ENCODE measurements around the gene HMCN2. TPM values are rescaled to one million over a fixed set of nuclear protein-coding genes. Genes with fewer than 3 reads are reported as not detected.

HMCN2 gene
- total and polyA plus RNA-seq, 4 donors, result 0.24 to 1.8 (median 0.29) TPM

DNA sequence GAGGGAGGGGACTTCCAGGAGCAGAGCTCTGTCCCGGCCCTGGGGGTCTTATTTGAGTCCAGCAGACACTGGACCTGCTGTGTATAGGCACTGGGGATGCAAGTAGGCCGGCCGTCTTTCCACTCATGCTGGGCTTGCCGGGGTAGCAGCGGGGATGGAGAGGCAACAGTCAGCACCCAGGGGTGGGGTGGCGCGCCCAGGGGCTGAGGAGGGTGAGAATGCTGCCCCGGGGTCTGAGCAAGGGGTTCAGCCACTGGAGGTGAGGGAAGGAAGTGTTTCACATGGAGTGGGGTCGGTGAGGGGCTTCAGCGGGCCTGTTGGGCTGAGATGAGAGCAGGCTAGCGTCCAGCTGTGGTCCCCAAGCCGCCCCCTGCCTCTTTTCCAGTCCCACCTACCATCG is 88.8 kb downstream of the HMCN2 start:
- no peaks in the 10 kb centered on the region for H3K9me3 ChIP-seq (ENCODE audit: control insufficient read depth in 4 of 4, low read length in 3 of 4)
- H3K27ac ChIP-seq (ENCODE audit: low read depth in 1 of 2, low read length in 2 of 2), result no peak overlapping the region
- H3K27me3 ChIP-seq (ENCODE audit: control insufficient read depth in 4 of 4, insufficient read depth in 4 of 4, low read length in 3 of 4), result no peaks in the 10 kb centered on the region
- WGBS, result 84% methylated on average over 13 of the region's 13 CpGs
- no peak overlapping the region for H3K9ac ChIP-seq (ENCODE audit: low read depth in 1 of 2, low read length in 2 of 2)
- no peak overlapping the region for H3K4me3 ChIP-seq (ENCODE audit: low read depth in 1 of 3, low read length in 3 of 3)
- DNase-seq (ENCODE audit: low spot score), result no peak
- TF ChIP-seq, protein P1, sequence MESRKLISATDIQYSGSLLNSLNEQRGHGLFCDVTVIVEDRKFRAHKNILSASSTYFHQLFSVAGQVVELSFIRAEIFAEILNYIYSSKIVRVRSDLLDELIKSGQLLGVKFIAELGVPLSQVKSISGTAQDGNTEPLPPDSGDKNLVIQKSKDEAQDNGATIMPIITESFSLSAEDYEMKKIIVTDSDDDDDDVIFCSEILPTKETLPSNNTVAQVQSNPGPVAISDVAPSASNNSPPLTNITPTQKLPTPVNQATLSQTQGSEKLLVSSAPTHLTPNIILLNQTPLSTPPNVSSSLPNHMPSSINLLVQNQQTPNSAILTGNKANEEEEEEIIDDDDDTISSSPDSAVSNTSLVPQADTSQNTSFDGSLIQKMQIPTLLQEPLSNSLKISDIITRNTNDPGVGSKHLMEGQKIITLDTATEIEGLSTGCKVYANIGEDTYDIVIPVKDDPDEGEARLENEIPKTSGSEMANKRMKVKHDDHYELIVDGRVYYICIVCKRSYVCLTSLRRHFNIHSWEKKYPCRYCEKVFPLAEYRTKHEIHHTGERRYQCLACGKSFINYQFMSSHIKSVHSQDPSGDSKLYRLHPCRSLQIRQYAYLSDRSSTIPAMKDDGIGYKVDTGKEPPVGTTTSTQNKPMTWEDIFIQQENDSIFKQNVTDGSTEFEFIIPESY (IDR thresholded peaks at IDR 0.05), result no peak
- H3K36me3 ChIP-seq (ENCODE audit: control insufficient read depth in 4 of 4, insufficient read depth in 3 of 4, low read depth in 1 of 4, low read length in 3 of 4), result no peaks in the 10 kb centered on the region
- no peaks in the 10 kb centered on the region for H3K4me1 ChIP-seq (ENCODE audit: control insufficient read depth in 4 of 4, insufficient read depth in 4 of 4, low read length in 3 of 4)

DNA sequence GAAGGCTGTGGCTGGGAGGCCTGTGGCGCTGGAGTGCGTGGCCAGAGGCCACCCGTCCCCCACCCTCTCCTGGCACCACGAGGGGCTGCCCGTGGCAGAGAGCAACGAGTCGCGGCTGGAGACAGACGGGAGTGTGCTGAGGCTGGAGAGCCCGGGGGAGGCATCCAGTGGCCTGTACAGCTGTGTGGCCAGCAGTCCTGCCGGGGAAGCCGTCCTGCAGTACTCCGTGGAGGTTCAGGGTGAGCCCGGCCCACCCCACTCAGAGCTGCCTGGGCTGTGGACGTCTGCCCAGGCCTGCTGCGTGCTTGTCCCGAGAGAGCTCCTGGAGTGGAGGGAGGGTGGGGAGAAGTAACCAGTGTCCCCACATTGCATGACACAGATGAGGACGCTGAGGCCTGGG is 89.2 kb downstream of the HMCN2 start:
- DNase-seq (ENCODE audit: low spot score), result no peak
- Histone ChIP-seq H3K9me3 (ENCODE audit: control insufficient read depth in 4 of 4, low read length in 3 of 4) (no peaks in the 10 kb centered on the region), H3K27ac (ENCODE audit: low read depth in 1 of 2, low read length in 2 of 2) (no peak overlapping the region), H3K9ac (ENCODE audit: low read depth in 1 of 2, low read length in 2 of 2) (no peak overlapping the region), H3K27me3 (ENCODE audit: control insufficient read depth in 4 of 4, insufficient read depth in 4 of 4, low read length in 3 of 4) (no peaks in the 10 kb centered on the region), H3K4me3 (ENCODE audit: low read depth in 1 of 3, low read length in 3 of 3) (no peak overlapping the region), H3K4me1 (ENCODE audit: control insufficient read depth in 4 of 4, insufficient read depth in 4 of 4, low read length in 3 of 4) (no peaks in the 10 kb centered on the region), H3K36me3 (ENCODE audit: control insufficient read depth in 4 of 4, insufficient read depth in 3 of 4, low read depth in 1 of 4, low read length in 3 of 4) (no peaks in the 10 kb centered on the region)
- WGBS, result 86% methylated on average over 18 of the region's 18 CpGs
- no peak for TF ChIP-seq RAD21 (IDR thresholded peaks at IDR 0.05)
- TF ChIP-seq FOXA2 (IDR thresholded peaks at IDR 0.05), result no peak
- TF ChIP-seq HNF4A (conservative IDR thresholded peaks at IDR 0.05), result no peak
- no peak for TF ChIP-seq EGR1 (IDR thresholded peaks at IDR 0.05; ENCODE audit: low read depth in 2 of 2)
- TF ChIP-seq SP1 (IDR thresholded peaks at IDR 0.05), result no peak
- TF ChIP-seq FOXA1 (IDR thresholded peaks at IDR 0.05), result no peak

GRCh38 chr9:130356033-130356432 is 90.5 kb downstream of the HMCN2 start:
- no peak for TF ChIP-seq GABPA (IDR thresholded peaks at IDR 0.05 in 1 of 2, conservative IDR thresholded peaks at IDR 0.05 in 1 of 2)
- TF ChIP-seq HNF4G (IDR thresholded peaks at IDR 0.05), result no peak
- Histone ChIP-seq H3K4me1 (ENCODE audit: control insufficient read depth in 4 of 4, insufficient read depth in 4 of 4, low read length in 3 of 4) (no peaks in the 10 kb centered on the region), H3K36me3 (ENCODE audit: control insufficient read depth in 4 of 4, insufficient read depth in 3 of 4, low read depth in 1 of 4, low read length in 3 of 4) (no peaks in the 10 kb centered on the region), H3K9ac (ENCODE audit: low read depth in 1 of 2, low read length in 2 of 2) (no peak overlapping the region), H3K27me3 (ENCODE audit: control insufficient read depth in 4 of 4, insufficient read depth in 4 of 4, low read length in 3 of 4) (no peaks in the 10 kb centered on the region), H3K27ac (ENCODE audit: low read depth in 1 of 2, low read length in 2 of 2) (no peak overlapping the region), H3K4me3 (ENCODE audit: low read depth in 1 of 3, low read length in 3 of 3) (no peak overlapping the region), H3K9me3 (ENCODE audit: control insufficient read depth in 4 of 4, low read length in 3 of 4) (no peaks in the 10 kb centered on the region)
- 93% methylated on average over 13 of the region's 13 CpGs for WGBS
- no peak for DNase-seq (ENCODE audit: low spot score)

DNA sequence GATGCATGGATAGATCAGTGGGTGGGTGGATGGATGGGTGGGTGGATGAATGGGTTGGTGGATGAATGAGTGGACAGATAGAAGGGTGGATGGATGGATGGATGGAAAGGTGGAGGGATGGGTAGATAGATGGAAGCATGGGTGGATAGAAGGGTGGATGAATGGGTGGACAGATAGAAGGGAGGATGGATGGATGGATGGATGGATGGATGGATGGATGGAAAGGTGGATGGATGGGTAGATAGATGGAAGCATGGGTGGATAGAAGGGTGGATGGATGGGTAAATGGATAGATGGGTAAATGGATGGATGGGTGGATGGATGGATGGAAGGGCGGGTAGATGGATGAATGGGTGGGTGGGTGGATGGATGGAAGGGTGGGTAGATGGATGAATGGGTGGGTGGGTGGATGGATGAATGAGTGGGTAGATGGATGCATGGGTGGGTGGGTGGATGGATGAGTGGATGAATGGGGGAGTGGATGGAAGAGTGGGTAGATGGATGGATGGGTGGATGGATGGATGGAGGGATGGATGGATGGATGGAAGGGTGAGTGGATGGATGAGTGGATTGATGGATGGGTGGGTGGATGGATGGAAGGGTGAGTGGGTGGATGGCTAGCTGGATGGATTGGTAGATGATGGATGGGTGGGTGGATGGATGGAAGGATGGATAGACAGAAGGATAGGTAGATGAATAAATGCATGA is 91.5 kb downstream of the HMCN2 start:
- Histone ChIP-seq H3K9me3 (ENCODE audit: control insufficient read depth in 4 of 4, low read length in 3 of 4) (no peaks in the 10 kb centered on the region), H3K27me3 (ENCODE audit: control insufficient read depth in 4 of 4, insufficient read depth in 4 of 4, low read length in 3 of 4) (no peaks in the 10 kb centered on the region), H3K36me3 (ENCODE audit: control insufficient read depth in 4 of 4, insufficient read depth in 3 of 4, low read depth in 1 of 4, low read length in 3 of 4) (no peaks in the 10 kb centered on the region), H3K27ac (ENCODE audit: low read depth in 1 of 2, low read length in 2 of 2) (no peak overlapping the region), H3K4me1 (ENCODE audit: control insufficient read depth in 4 of 4, insufficient read depth in 4 of 4, low read length in 3 of 4) (no peaks in the 10 kb centered on the region), H3K9ac (ENCODE audit: low read depth in 1 of 2, low read length in 2 of 2) (no peak overlapping the region), H3K4me3 (ENCODE audit: low read depth in 1 of 3, low read length in 3 of 3) (no peak overlapping the region)
- 92% methylated on average over 1 of the region's 1 CpG for WGBS
- no peak for DNase-seq (ENCODE audit: low spot score)
- TF ChIP-seq, protein P2, sequence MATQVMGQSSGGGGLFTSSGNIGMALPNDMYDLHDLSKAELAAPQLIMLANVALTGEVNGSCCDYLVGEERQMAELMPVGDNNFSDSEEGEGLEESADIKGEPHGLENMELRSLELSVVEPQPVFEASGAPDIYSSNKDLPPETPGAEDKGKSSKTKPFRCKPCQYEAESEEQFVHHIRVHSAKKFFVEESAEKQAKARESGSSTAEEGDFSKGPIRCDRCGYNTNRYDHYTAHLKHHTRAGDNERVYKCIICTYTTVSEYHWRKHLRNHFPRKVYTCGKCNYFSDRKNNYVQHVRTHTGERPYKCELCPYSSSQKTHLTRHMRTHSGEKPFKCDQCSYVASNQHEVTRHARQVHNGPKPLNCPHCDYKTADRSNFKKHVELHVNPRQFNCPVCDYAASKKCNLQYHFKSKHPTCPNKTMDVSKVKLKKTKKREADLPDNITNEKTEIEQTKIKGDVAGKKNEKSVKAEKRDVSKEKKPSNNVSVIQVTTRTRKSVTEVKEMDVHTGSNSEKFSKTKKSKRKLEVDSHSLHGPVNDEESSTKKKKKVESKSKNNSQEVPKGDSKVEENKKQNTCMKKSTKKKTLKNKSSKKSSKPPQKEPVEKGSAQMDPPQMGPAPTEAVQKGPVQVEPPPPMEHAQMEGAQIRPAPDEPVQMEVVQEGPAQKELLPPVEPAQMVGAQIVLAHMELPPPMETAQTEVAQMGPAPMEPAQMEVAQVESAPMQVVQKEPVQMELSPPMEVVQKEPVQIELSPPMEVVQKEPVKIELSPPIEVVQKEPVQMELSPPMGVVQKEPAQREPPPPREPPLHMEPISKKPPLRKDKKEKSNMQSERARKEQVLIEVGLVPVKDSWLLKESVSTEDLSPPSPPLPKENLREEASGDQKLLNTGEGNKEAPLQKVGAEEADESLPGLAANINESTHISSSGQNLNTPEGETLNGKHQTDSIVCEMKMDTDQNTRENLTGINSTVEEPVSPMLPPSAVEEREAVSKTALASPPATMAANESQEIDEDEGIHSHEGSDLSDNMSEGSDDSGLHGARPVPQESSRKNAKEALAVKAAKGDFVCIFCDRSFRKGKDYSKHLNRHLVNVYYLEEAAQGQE (IDR thresholded peaks at IDR 0.05), result no peak
- TF ChIP-seq TAF1 (conservative IDR thresholded peaks at IDR 0.05) (no peak), SP1 (IDR thresholded peaks at IDR 0.05) (no peak), CTCF (IDR thresholded peaks at IDR 0.05; ENCODE audit: low read depth, low read length, missing input control) (no peak), GABPA (IDR thresholded peaks at IDR 0.05 in 1 of 2, conservative IDR thresholded peaks at IDR 0.05 in 1 of 2) (no peak), JUND (IDR thresholded peaks at IDR 0.05) (no peak), RAD21 (IDR thresholded peaks at IDR 0.05) (no peak)
- TF ChIP-seq, protein P1 (IDR thresholded peaks at IDR 0.05), result no peak

All from liver (tissue), 9 donors.